DOHH2 (cell line): ENCODE measurements around the gene MIS18A.
"Not testable (repeated sequence)": the region's sequence is repeated elsewhere in the genome, so short reads cannot be mapped to it uniquely, and the experiment has no call there.

ENCODE experiments used
- CTCF ChIP-seq: fragments of 200-600 bp; sonication (generic); IDR thresholded peaks from one replicate; pipeline ENCODE4 v1.5.1; 2014; ENCODE audit warnings: antibody characterized with exemption, mild to moderate bottlenecking, low read depth, low read length; ENCODE audit not compliant: poor library complexity, severe bottlenecking
- EZH2phosphoT487 ChIP-seq: fragments of 200-600 bp; sonication (generic); IDR thresholded peaks from 2 replicates; pipeline ENCODE4 v1.6.1; 2017; ENCODE audit warnings: borderline replicate concordance, mild to moderate bottlenecking, antibody characterized with exemption, low read length, moderate library complexity, mixed read lengths

DNA sequence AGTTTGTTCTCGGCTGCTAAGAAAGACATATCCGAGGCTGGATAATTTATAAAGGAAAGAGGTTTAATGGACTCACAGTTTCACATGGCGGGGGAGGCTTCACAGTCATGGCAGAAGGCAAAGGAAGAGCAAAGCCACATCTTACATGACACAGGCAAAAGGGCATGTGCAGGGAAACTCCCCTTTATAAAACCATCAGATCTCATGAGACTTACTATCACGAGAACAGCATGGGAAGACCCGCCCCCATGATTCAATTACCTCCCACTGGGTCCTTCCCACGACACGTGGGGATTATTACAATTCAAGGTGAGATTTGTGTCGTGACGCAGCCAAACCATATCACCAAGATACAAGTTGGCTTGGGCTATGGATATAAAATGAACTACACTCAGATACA is 32.1 kb upstream of the MIS18A start:
- not testable (repeated sequence) for TF ChIP-seq CTCF, EZH2phosphoT487
